ENCODE measurements around the gene SYPL2. TPM values are rescaled to one million over a fixed set of nuclear protein-coding genes. Genes with fewer than 3 reads are reported as not detected.

SYPL2 gene
- total and polyA plus RNA-seq, 4 donors = 0.14 to 4.7 (median 3.7) TPM

GRCh38 chr1:109528712-109529111, 62.4 kb downstream of the SYPL2 start:
- peaks cover 0 to 4% (median 1%) of the 10 kb centered on the region in 4 donors for H3K4me1 ChIP-seq (ENCODE audit: control insufficient read depth in 4 of 4, insufficient read depth in 4 of 4, low read length in 3 of 4)
- H3K9me3 ChIP-seq (ENCODE audit: control insufficient read depth in 4 of 4, low read length in 3 of 4) = no peaks in the 10 kb centered on the region
- no peaks in the 10 kb centered on the region for H3K36me3 ChIP-seq (ENCODE audit: control insufficient read depth in 4 of 4, insufficient read depth in 3 of 4, low read depth in 1 of 4, low read length in 3 of 4)
- no peak for DNase-seq (ENCODE audit: low spot score)
- H3K27me3 ChIP-seq (ENCODE audit: control insufficient read depth in 4 of 4, insufficient read depth in 4 of 4, low read length in 3 of 4) = no peaks in the 10 kb centered on the region
- WGBS = 91% methylated on average over 3 of the region's 3 CpGs
- no peak overlapping the region for H3K4me3 ChIP-seq (ENCODE audit: low read depth in 1 of 3, low read length in 3 of 3)
- H3K27ac ChIP-seq (ENCODE audit: low read depth in 1 of 2, low read length in 2 of 2) = no peak overlapping the region
- H3K9ac ChIP-seq (ENCODE audit: low read depth in 1 of 2, low read length in 2 of 2) = no peak overlapping the region
- TF ChIP-seq HNF4G (IDR thresholded peaks at IDR 0.05) = no peak
- TF ChIP-seq HNF4A (conservative IDR thresholded peaks at IDR 0.05) = no peak
- TF ChIP-seq ATF3 (IDR thresholded peaks at IDR 0.05) = no peak
- no peak for TF ChIP-seq FOXA1 (IDR thresholded peaks at IDR 0.05)
- no peak for TF ChIP-seq FOXA2 (IDR thresholded peaks at IDR 0.05)
- TF ChIP-seq RXRA (IDR thresholded peaks at IDR 0.05) = no peak
- TF ChIP-seq, protein P1, sequence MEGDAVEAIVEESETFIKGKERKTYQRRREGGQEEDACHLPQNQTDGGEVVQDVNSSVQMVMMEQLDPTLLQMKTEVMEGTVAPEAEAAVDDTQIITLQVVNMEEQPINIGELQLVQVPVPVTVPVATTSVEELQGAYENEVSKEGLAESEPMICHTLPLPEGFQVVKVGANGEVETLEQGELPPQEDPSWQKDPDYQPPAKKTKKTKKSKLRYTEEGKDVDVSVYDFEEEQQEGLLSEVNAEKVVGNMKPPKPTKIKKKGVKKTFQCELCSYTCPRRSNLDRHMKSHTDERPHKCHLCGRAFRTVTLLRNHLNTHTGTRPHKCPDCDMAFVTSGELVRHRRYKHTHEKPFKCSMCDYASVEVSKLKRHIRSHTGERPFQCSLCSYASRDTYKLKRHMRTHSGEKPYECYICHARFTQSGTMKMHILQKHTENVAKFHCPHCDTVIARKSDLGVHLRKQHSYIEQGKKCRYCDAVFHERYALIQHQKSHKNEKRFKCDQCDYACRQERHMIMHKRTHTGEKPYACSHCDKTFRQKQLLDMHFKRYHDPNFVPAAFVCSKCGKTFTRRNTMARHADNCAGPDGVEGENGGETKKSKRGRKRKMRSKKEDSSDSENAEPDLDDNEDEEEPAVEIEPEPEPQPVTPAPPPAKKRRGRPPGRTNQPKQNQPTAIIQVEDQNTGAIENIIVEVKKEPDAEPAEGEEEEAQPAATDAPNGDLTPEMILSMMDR (IDR thresholded peaks at IDR 0.05; ENCODE audit: low read depth, low read length, missing input control) = no peak
- no peak for TF ChIP-seq RAD21 (IDR thresholded peaks at IDR 0.05)
- TF ChIP-seq TAF1 (conservative IDR thresholded peaks at IDR 0.05) = no peak
- TF ChIP-seq SP1 (IDR thresholded peaks at IDR 0.05) = no peak

DNA sequence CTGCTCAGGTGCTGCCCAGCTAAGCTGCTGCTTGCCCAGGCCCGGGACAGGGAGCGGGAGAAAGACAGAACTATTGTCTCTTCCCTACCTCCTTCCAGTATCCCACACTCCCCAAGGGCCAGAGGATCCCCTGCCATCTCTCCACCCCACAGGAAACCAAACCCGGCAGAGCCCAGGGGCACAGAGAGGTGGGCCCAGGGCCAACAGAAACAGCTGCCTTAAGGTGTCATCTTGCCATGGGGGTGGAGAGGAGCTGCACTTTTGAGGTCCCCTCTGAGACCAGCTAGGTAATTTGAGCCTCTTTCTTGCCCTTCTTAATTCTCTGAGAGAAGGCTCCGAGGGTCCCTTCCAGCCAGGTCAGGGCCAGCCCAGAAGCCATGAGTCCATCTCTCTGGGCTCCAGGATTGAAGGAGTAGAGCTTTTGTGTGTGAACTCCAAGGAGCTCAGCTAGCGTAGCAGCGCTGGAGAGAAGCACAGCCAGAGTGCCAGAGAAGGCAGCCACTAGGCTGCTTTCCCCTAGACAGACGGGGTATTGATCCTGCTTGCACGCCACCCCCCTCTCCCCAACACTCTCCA, 63.6 kb downstream of the SYPL2 start:
- TF ChIP-seq HNF4A (conservative IDR thresholded peaks at IDR 0.05) = no peak
- no peak for TF ChIP-seq YY1 (IDR thresholded peaks at IDR 0.05)
- TF ChIP-seq TAF1 (conservative IDR thresholded peaks at IDR 0.05) = no peak
- peaks cover 0 to 4% (median 1%) of the 10 kb centered on the region in 4 donors for H3K4me1 ChIP-seq (ENCODE audit: control insufficient read depth in 4 of 4, insufficient read depth in 4 of 4, low read length in 3 of 4)
- no peak overlapping the region for H3K27ac ChIP-seq (ENCODE audit: low read depth in 1 of 2, low read length in 2 of 2)
- H3K36me3 ChIP-seq (ENCODE audit: control insufficient read depth in 4 of 4, insufficient read depth in 3 of 4, low read depth in 1 of 4, low read length in 3 of 4) = no peaks in the 10 kb centered on the region
- no peak for DNase-seq (ENCODE audit: low spot score)
- WGBS = 82% methylated on average over 8 of the region's 8 CpGs
- no peaks in the 10 kb centered on the region for H3K9me3 ChIP-seq (ENCODE audit: control insufficient read depth in 4 of 4, low read length in 3 of 4)
- no peak overlapping the region for H3K9ac ChIP-seq (ENCODE audit: low read depth in 1 of 2, low read length in 2 of 2)
- H3K27me3 ChIP-seq (ENCODE audit: control insufficient read depth in 4 of 4, insufficient read depth in 4 of 4, low read length in 3 of 4) = no peaks in the 10 kb centered on the region
- no peak overlapping the region for H3K4me3 ChIP-seq (ENCODE audit: low read depth in 1 of 3, low read length in 3 of 3)

- Histone ChIP-seq H3K27ac (ENCODE audit: low read depth in 1 of 2, low read length in 2 of 2) (no peak overlapping the region), H3K27me3 (ENCODE audit: control insufficient read depth in 4 of 4, insufficient read depth in 4 of 4, low read length in 3 of 4) (no peaks in the 10 kb centered on the region), H3K9me3 (ENCODE audit: control insufficient read depth in 4 of 4, low read length in 3 of 4) (no peaks in the 10 kb centered on the region), H3K4me3 (ENCODE audit: low read depth in 1 of 3, low read length in 3 of 3) (no peak overlapping the region), H3K9ac (ENCODE audit: low read depth in 1 of 2, low read length in 2 of 2) (no peak overlapping the region), H3K36me3 (ENCODE audit: control insufficient read depth in 4 of 4, insufficient read depth in 3 of 4, low read depth in 1 of 4, low read length in 3 of 4) (no peaks in the 10 kb centered on the region), H3K4me1 (ENCODE audit: control insufficient read depth in 4 of 4, insufficient read depth in 4 of 4, low read length in 3 of 4) (peaks cover 0 to 4% (median 1%) of the 10 kb centered on the region in 4 donors)
- 86% methylated on average over 13 of the region's 13 CpGs for WGBS
- DNase-seq (ENCODE audit: low spot score) = peak; percentile 23
- TF ChIP-seq JUND (IDR thresholded peaks at IDR 0.05) (no peak), YY1 (IDR thresholded peaks at IDR 0.05) (no peak), FOXA1 (IDR thresholded peaks at IDR 0.05) (no peak), RAD21 (IDR thresholded peaks at IDR 0.05) (no peak), ATF3 (IDR thresholded peaks at IDR 0.05) (no peak), HNF4G (IDR thresholded peaks at IDR 0.05) (no peak), FOXA2 (IDR thresholded peaks at IDR 0.05) (no peak), RXRA (IDR thresholded peaks at IDR 0.05) (no peak), MAX (IDR thresholded peaks at IDR 0.05) (no peak), HNF4A (conservative IDR thresholded peaks at IDR 0.05) (no peak), NR2F2 (IDR thresholded peaks at IDR 0.05) (no peak), GABPA (IDR thresholded peaks at IDR 0.05 in 1 of 2, conservative IDR thresholded peaks at IDR 0.05 in 1 of 2) (no peak)
- TF ChIP-seq, protein P2, sequence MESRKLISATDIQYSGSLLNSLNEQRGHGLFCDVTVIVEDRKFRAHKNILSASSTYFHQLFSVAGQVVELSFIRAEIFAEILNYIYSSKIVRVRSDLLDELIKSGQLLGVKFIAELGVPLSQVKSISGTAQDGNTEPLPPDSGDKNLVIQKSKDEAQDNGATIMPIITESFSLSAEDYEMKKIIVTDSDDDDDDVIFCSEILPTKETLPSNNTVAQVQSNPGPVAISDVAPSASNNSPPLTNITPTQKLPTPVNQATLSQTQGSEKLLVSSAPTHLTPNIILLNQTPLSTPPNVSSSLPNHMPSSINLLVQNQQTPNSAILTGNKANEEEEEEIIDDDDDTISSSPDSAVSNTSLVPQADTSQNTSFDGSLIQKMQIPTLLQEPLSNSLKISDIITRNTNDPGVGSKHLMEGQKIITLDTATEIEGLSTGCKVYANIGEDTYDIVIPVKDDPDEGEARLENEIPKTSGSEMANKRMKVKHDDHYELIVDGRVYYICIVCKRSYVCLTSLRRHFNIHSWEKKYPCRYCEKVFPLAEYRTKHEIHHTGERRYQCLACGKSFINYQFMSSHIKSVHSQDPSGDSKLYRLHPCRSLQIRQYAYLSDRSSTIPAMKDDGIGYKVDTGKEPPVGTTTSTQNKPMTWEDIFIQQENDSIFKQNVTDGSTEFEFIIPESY (IDR thresholded peaks at IDR 0.05) = no peak
- TF ChIP-seq, protein P1 (IDR thresholded peaks at IDR 0.05; ENCODE audit: low read depth, low read length, missing input control) = no peak
These were observed 64.2 kb downstream of the SYPL2 start for GRCh38 chr1:109530457-109531087.
